GM19035 (cell line): Measurements from ENCODE around the gene LRRC9.

Source experiments
- ATAC-seq: cut with Tn5 transposase; IDR thresholded peaks from one replicate; pipeline ENCODE4 v1.9.1; 2021; ENCODE audit not compliant: unreplicated experiment

The LRRC9 gene

GRCh38 chr14:60106339-60106738 lies 186.4 kb downstream of the LRRC9 start:
- no peak for ATAC-seq

- ATAC-seq, result no peak
Measured at GRCh38 chr14:60107477-60107876, 187.5 kb downstream of the LRRC9 start.

- ATAC-seq, result no peak
Measured at GRCh38 chr14:60111732-60112131, 191.8 kb downstream of the LRRC9 start.
